HFFc6 (cell line): ENCODE measurements around the gene C11orf86. TPM values are rescaled to one million over a fixed set of nuclear protein-coding genes. Genes with fewer than 3 reads are reported as not detected.

Experiments used
- DNase-seq: peaks from one replicate; pipeline ENCODE4 v3.0.0-alpha.2; 2018
- H3K27ac Mint-ChIP-seq: 2 replicates; pipeline ENCODE4 v1.8.0; 2020; ENCODE audit warnings: mild to moderate bottlenecking, mixed read lengths
- H3K27me3 Mint-ChIP-seq: 2 replicates; pipeline ENCODE4 v1.8.0; 2021; ENCODE audit warnings: mild to moderate bottlenecking, moderate library complexity, mixed read lengths; ENCODE audit not compliant: insufficient read depth
- H3K36me3 Mint-ChIP-seq: 2 replicates; pipeline ENCODE4 v1.8.0; 2021; ENCODE audit warnings: low read depth, mixed read lengths
- H3K4me1 Mint-ChIP-seq: 2 replicates; pipeline ENCODE4 v1.8.0; 2020; ENCODE audit warnings: low read depth, mixed read lengths
- H3K4me3 Mint-ChIP-seq: 2 replicates; pipeline ENCODE4 v1.8.0; 2020; ENCODE audit warnings: mild to moderate bottlenecking, moderate library complexity, mixed read lengths
- H3K9me3 Mint-ChIP-seq: 2 replicates; pipeline ENCODE4 v1.8.0; 2020; ENCODE audit warnings: mild to moderate bottlenecking, mixed read lengths
- CTCF ChIP-seq: fragments of 200-600 bp; sonication (generic); IDR thresholded peaks from 2 replicates; pipeline ENCODE4 v1.5.0; 2021; ENCODE audit warnings: antibody characterized with exemption, mild to moderate bottlenecking
- total RNA-seq, 6 experiments: library from RNA; stranded (reverse); fragmentation: NEBNext Ultra II Directional; extraction: Animal tissue kit (Norgen Biotek cat#: 25700); gene quantifications; 2 replicates in 1 of 6; 3 replicates in 5 of 6; pipeline ENCODE4 v1.2.3, GENCODE V29; 2021

Gene C11orf86
- total RNA-seq, 6 experiments from 2014 or later: not detected

DNA sequence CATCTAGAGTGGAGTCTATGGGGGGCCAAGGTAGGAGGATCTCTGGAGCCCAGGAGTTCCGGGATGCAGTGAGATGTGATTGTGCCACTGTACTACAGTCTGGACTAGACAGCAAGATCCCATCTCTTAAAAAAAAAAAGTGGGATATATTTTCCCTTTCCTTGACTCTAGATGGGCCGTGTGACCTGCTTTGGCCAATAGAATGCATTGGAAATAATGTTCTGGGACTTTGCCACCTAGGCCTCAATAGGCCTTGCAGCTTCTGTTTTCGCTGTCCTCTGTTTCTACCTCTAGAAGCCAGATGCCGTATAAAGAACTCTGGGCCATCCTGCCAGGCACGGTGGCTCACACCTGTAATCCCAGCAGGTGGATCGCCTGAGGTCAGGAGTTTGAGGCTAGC is 3.6 kb downstream of the C11orf86 start:
- Mint-ChIP-seq H3K27me3 (no peaks in the 10 kb centered on the region), H3K4me1 (peaks cover 36% of the 10 kb centered on the region), H3K4me3 (no peak overlapping the region), H3K9me3 (peaks cover 26% of the 10 kb centered on the region), H3K27ac (no peak overlapping the region), H3K36me3 (peaks cover 7% of the 10 kb centered on the region; the same call in 1 of the 2 replicates)
- TF ChIP-seq CTCF: no peak
- no peak for DNase-seq

DNA sequence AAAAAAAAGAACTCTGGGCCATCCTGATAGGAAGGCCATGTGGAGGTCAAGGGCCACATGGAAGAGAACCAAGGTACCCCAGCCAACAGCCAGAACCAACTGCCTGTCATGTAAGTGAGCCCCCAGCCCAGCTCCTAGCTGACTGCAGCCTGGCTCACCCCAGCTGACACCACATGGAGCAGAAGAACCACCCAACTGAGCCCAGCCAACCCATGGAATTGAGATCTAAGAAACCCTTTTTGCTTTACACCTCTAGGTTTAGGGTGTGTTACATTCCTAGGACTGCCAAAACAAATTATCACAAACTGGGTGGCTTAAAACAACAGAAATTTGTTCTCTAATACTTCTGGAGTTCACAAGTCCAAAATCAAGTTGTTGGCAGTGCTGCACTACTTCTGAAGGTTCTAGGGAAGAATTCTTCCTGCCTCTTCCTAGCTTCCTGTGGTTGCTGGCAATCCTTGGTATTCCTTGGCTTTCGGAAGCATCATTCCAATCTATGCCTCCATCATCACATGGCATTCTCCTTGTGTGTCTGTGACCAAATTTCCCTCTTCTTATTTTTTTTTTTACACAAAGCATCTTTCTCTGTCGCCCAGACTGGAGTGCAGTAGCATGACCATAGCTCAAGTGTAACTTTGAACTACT is 4.4 kb downstream of the C11orf86 start:
- Mint-ChIP-seq H3K4me1 (peaks cover 36% of the 10 kb centered on the region), H3K4me3 (no peak overlapping the region), H3K27me3 (no peaks in the 10 kb centered on the region; the same call in 1 of the 2 replicates), H3K36me3 (peaks cover 7% of the 10 kb centered on the region; the same call in 1 of the 2 replicates), H3K9me3 (peaks cover 26% of the 10 kb centered on the region), H3K27ac (no peak overlapping the region)
- DNase-seq: no peak
- no peak for TF ChIP-seq CTCF

DNA sequence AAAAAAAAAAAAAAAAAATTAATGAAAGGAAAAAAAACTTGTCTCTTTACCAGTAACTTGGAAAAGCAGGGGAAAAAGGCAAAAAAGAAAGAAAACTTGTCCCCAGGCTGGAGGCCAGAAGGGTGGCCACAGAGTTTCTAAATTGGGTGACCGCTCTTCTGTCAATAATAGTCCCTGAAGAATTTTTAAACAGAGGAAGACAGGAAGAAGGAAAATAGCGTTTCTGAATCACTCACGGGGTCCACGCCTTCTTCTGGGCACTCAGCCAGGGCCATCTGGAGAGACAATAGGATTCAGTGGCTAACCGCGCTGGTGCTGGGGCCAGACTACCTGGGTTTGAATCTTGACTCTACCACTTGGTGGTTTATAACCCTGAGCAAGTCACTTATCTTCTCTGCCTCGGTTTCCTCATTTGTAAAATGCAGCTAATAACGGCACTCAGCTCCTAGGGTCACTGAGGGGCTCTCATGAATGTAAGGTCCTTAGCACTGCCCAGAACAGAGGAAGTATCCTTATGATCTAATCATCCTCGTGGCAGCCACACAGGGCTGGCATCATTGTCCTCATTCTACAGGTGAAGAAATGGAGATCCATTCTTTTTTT is 7.0 kb downstream of the C11orf86 start:
- Mint-ChIP-seq H3K4me1 (peaks cover 37% of the 10 kb centered on the region), H3K4me3 (peak overlapping the region; percentile 46), H3K27me3 (no peaks in the 10 kb centered on the region; the same call in 1 of the 2 replicates), H3K36me3 (peaks cover 7% of the 10 kb centered on the region; the same call in 1 of the 2 replicates), H3K9me3 (peaks cover 26% of the 10 kb centered on the region), H3K27ac (peak overlapping the region; percentile 48)
- no peak for TF ChIP-seq CTCF
- peak; percentile 88 for DNase-seq

GRCh38 chr11:66983275-66983924 is 8.3 kb downstream of the C11orf86 start:
- H3K27ac Mint-ChIP-seq: no peak overlapping the region
- no peak for DNase-seq
- H3K36me3 Mint-ChIP-seq: peaks cover 7% of the 10 kb centered on the region; the same call in 1 of the 2 replicates
- no peaks in the 10 kb centered on the region; the same call in none of the 2 replicates for H3K27me3 Mint-ChIP-seq
- no peak for TF ChIP-seq CTCF
- H3K4me3 Mint-ChIP-seq: no peak overlapping the region
- peaks cover 16% of the 10 kb centered on the region for H3K9me3 Mint-ChIP-seq
- peaks cover 37% of the 10 kb centered on the region for H3K4me1 Mint-ChIP-seq

DNA sequence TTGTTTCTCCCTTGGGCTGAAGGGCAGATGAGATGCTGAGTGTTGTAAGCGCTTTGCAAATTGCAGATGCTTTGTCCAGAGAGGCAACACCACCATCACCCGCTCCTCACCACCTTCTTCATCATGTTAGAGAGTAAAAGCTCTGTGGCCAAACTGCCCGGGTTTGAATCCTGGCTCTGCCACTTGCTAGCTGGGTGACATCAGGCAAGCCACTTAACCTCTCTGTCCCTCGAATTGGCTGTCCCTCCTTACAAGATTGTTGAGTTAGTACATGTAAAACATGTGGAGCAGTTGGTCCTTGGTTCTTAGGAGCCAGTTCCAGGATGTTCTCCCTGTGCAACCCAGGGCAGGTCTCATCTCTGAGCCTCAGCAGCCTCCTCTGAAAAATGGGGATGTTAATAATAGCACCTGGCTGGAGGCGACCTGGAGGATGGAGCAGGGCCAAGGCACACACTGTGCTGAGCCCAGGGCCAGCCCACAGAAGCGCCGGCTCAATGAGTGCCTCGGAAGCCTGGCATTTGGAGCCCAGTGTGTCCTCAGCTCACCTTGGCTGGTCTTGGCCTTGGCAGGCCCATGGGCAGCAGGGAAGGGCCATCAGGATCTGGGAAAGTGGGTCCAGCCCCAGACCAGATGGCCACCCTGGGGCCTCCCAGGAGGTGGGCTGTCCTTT is 10.5 kb downstream of the C11orf86 start:
- no peak for TF ChIP-seq CTCF
- no peaks in the 10 kb centered on the region for H3K36me3 Mint-ChIP-seq
- no peaks in the 10 kb centered on the region for H3K9me3 Mint-ChIP-seq
- H3K27ac Mint-ChIP-seq: no peak overlapping the region
- peaks cover 37% of the 10 kb centered on the region for H3K4me1 Mint-ChIP-seq
- H3K4me3 Mint-ChIP-seq: no peak overlapping the region
- peaks cover 1% of the 10 kb centered on the region for H3K27me3 Mint-ChIP-seq
- DNase-seq: no peak
